ENCODE measurements around the gene MED26. TPM values are rescaled to one million over a fixed set of nuclear protein-coding genes. Genes with fewer than 3 reads are reported as not detected.

The MED26 gene
- total RNA-seq, 3 donors from 2014 or later: 5.6 to 10.0 (median 7.5) TPM

GRCh38 chr19:16572332-16573211, 55.4 kb downstream of the MED26 start, which contains the start of gene SLC35E1:
Gene SLC35E1, minus strand, starts transcription at chr19:16572415. Its CDS starts 51 bp downstream, at chr19:16572364.
- peak within 1 kb of the TSS; percentile 90 to 92 for H3K27ac ChIP-seq
- DNase-seq (ENCODE audit: low spot score in 2 of 2): peak; percentile 96 to 97
- H3K4me3 ChIP-seq: peak within 1 kb of the TSS; percentile 80 to 94 (median 84)
- peaks cover 4 to 26% of the 10 kb centered on the region in 2 donors for H3K4me1 ChIP-seq
- peak; percentile 67 for TF ChIP-seq POLR2A (IDR thresholded peaks at IDR 0.05)
- TF ChIP-seq POLR2AphosphoS5 (IDR thresholded peaks at IDR 0.05): peak; percentile 94 to 96 (median 95)
- no peak for TF ChIP-seq CTCF (IDR thresholded peaks at IDR 0.05)
- H3K36me3 ChIP-seq: no peaks in the 10 kb centered on the region
- H3K27me3 ChIP-seq: no peaks in the 10 kb centered on the region
- intact Hi-C loops (cut with DNase I; ENCODE audit: low total_unique reads): loop anchor here (2.0 kb wide), 1 partner anchor 74 kb away; no protein-coding TSS in a partner anchor
- no peaks in the 10 kb centered on the region for H3K9me3 ChIP-seq

GRCh38 chr19:16571822-16572331, 56.1 kb downstream of the MED26 start:
- intact Hi-C loops (cut with DNase I; ENCODE audit: low total_unique reads): loop anchor here (2.0 kb wide), 1 partner anchor 73 kb away; no protein-coding TSS in a partner anchor
- TF ChIP-seq CTCF (IDR thresholded peaks at IDR 0.05): no peak
- TF ChIP-seq POLR2A (IDR thresholded peaks at IDR 0.05): no peak
- no peak for TF ChIP-seq POLR2AphosphoS5 (IDR thresholded peaks at IDR 0.05)
- H3K4me3 ChIP-seq: peak overlapping the region; percentile 80 to 94 (median 84)
- no peaks in the 10 kb centered on the region for H3K36me3 ChIP-seq
- H3K27ac ChIP-seq: peak overlapping the region; percentile 90 to 92
- no peak for DNase-seq (ENCODE audit: low spot score in 2 of 2)
- H3K9me3 ChIP-seq: no peaks in the 10 kb centered on the region
- H3K4me1 ChIP-seq: peaks cover 4 to 26% of the 10 kb centered on the region in 2 donors
- H3K27me3 ChIP-seq: no peaks in the 10 kb centered on the region

GRCh38 chr19:16571283-16571682, 56.7 kb downstream of the MED26 start:
- peak overlapping the region; percentile 90 to 92 for H3K27ac ChIP-seq
- intact Hi-C loops (cut with DNase I; ENCODE audit: low total_unique reads): no loop called here

GRCh38 chr19:16569609-16570320, 58.2 kb downstream of the MED26 start:
- no peak for DNase-seq (ENCODE audit: low spot score in 2 of 2)
- Histone ChIP-seq H3K4me1 (peaks cover 4 to 26% of the 10 kb centered on the region in 2 donors), H3K27ac (peak overlapping the region; percentile 63 to 79), H3K27me3 (no peaks in the 10 kb centered on the region), H3K36me3 (no peaks in the 10 kb centered on the region), H3K9me3 (no peaks in the 10 kb centered on the region), H3K4me3 (peak overlapping the region in 1 of 3 donors; percentile 29)
- TF ChIP-seq CTCF (IDR thresholded peaks at IDR 0.05): no peak
- intact Hi-C loops (cut with DNase I; ENCODE audit: low total_unique reads): no loop called here

More at GRCh38 chr19:16571283-16571682, 56.7 kb downstream of the MED26 start:
- Histone ChIP-seq H3K4me3 (peak overlapping the region; percentile 80 to 94 (median 84)), H3K9me3 (no peaks in the 10 kb centered on the region), H3K4me1 (peaks cover 4 to 26% of the 10 kb centered on the region in 2 donors), H3K27me3 (no peaks in the 10 kb centered on the region), H3K36me3 (no peaks in the 10 kb centered on the region)
- TF ChIP-seq CTCF (IDR thresholded peaks at IDR 0.05) (no peak), POLR2AphosphoS5 (IDR thresholded peaks at IDR 0.05) (no peak), POLR2A (IDR thresholded peaks at IDR 0.05) (no peak)
- no peak for DNase-seq (ENCODE audit: low spot score in 2 of 2)
